NCI-H146 treated with DMSO at 0.1 percent for 48 hours (cell line): ENCODE measurements around the gene MLST8.
"Not testable (repeated sequence)": the region's sequence is repeated elsewhere in the genome, so short reads cannot be mapped to it uniquely, and the experiment has no call there.

Source experiments
- DNase-seq: peaks from one replicate; lab custom pipeline; 2025; ENCODE audit not compliant: unreplicated experiment; lab: John Stamatoyannopoulos, UW

MLST8 gene

DNA sequence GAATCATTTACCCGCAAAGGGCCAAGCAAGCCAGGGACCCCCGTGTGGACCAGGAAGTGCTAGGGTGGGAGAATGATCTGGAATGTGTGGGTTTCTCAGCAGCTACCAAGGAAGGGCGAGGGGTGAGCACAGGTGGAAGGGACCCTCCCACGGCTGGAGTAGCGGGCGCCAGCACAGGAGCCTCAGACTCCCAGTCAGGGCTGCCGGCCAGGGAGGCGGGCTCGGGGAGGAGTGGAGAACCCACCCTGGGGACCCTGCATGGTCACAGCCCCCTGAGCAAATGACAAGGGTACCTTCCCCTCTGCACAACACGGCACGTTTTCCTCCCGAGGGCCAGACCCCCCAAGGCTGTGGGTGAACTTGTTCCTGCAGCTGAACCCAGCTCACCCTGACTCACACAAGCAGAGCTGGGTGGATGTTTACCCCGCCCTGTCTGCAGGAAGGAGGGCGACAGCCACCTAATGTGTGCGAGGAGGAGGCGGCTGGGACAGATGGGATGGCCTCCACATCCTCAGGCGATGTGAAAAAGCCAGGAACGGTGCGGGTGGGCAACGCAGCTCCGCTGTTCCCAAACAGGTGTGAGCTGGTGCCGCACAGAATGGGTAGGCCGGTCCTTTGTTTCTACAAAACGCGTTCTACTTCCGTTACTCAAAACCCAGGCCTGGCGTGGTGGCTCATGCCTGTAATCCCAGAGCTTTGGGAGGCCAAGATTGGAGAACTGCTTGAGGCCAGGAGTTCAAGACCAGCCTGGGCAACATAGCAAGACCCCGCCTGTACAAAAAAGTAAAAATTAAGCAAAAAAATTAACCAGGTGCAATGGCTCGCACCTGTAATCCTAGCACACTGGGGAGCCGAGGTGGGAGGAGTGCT is 39.9 kb downstream of the MLST8 start:
- no peak for DNase-seq

DNA sequence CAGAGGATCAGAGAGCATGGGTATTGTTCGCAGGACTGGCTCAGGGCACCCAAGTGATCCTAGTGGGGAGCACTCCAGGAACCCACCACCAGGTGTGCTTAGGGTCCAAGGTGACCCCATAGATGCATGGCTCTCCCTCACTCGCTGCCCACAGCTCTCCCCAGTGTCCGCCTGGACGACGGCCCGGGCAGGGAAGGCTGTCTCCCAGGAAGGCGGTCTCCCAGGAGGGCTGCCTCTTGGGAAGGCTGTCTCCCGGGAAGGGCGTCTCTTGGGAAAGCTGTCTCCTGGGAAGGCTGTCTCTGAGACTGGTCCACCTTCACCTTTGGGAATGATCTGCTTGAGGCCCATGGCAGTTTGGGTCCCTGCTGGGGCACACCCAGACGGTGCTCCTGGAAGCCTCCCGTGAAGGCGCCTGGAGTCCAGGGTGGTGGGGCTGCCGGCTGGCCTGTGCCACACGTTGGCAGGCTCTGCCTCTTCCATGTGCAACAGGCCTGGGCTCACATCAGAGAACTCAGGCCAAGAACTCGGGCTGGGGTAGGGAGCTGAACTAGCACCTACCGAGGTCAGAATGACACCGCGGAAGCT is 41.1 kb downstream of the MLST8 start:
- DNase-seq, result no peak

DNA sequence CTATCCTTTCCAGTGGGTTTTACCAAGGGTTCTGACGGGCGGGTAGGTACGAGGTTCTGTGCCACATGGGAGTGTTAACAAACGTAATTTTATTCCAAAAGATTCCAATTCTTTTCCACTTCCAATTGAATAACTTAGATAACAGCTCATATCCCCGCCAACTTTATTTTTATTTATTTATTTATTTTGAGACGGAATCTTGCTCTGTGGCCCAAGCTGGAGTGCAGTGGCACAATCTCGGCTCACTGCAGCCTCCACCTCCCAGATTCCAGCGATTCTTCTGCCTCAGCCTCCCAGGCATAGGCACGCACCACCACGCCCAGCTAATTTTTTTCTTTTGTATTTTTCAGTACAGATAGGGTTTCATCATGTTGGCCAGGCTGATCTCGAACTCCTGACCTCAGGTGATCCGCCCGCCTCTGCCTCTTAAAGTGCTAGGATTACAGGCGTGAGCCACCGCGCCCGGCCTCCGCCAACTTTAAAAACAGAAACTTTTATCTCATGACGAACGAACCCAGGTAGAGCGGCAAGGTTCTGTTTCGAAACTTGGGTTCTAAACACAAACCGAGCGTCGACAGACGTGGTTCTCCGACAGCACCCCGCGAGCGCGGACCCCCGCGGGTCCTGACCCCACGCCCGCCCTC is 45.5 kb downstream of the MLST8 start:
- DNase-seq, result peak; percentile 57

DNA sequence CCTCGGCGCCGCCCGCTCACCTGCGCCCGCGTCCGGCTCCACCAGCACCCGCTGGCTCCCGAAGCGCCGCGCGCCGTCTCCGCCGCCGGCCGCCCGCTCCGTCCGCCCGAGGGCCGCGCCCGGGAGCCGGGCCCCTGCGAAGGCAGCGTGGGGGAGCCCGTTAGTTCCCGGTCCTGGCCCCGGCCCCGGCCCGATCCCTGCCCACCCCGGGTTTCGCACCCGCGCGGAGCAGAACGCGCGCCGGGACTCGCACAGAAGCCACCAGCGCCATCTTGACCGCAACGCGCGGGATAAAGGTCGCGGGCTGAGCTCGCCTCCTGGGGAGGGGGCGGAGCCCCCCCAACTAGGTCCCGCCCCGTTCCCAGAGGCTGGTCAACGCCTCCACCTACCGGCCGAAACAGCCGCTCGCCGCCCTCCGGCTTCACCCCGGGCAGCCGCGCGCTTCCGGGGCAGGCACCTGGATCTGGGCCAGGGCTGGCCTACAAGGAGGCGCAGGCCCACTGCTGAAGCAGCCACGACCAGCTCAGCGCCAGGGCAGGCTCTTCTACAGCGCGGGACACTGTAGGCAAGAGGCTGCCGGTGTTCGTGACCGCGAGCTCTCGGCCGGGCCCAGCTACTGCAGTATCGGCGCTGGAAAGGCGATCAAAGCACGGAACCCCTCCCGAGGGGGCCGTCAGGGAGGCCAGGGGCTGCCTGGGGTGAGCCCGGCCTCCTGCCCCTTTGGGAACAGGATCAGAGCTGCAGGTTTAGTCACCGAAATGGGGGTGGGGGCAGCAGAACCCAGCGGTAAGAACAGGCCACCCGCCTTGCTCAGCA is 46.2 kb downstream of the MLST8 start, which contains the start of gene ECI1:
ECI1 (minus strand) TSS at position 292 of the 816 bp plus-strand sequence; CDS start at position 271, 21 bp downstream.
- peak; percentile 83 for DNase-seq

DNA sequence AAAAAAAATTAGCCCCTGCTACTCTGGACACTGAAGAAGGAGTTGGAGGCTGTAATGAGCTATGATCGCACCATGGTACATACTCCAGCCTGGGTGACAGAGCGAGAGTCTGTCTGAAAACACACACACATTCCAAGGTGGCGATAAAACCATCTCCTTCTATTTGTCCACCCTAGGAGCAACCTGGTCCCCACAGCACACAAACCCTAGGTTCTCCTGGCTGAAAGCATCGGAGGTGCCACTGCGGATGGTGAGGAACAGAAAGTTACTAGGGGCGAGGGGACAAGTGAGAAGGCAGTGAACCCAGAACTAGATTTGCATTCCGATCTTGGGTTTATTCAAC is 47.5 kb downstream of the MLST8 start:
- DNase-seq, result no peak

DNA sequence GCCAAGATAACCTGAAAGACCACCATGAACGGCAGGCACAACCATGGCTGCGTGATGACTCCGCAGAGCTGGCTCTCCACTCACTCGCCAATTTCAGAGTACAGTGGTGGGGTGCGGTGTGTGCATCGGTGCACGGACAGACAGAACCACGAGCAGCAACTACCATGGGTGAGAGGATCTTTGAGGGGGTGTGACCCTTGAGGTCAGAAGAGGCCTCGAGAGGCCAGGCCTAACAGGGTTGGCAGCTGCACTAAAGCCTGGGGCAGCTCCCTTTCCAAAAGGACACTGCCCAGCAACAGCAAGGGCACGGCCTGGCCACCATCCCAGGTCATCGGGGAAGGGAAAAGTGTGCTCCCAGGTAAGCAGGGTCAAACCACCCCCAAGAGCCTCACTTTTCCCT is 48.0 kb downstream of the MLST8 start:
- no peak for DNase-seq

DNA sequence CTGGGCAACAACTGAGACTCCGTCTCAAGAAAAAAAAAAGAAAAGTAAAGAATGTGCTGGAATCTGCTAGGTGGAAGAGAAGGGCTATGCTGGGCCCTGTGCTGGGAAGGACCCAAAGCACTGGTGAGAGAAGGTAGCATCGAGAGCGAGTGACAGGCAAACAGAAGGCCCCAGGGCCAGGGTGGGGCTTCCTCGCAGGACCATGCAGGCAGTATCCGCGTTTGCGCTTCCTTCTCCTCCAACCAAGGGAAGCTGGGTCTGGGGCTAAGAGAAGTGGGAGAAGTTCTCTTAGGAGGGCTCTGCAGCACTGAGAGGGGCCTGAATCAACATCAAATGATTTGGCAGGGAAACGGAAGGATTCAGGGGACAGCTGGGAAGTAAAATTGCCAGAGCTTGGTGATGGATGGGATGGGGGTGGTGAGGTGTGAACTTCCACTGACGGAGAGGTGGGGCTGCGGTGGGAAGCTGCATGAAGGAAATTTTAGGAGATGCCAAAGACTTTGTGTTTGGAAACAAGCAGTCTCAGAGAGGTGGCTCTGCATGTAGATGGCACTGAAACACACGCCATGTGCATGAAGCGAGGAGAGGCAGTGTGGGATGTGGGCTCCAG is 51.4 kb downstream of the MLST8 start:
- no peak for DNase-seq

DNA sequence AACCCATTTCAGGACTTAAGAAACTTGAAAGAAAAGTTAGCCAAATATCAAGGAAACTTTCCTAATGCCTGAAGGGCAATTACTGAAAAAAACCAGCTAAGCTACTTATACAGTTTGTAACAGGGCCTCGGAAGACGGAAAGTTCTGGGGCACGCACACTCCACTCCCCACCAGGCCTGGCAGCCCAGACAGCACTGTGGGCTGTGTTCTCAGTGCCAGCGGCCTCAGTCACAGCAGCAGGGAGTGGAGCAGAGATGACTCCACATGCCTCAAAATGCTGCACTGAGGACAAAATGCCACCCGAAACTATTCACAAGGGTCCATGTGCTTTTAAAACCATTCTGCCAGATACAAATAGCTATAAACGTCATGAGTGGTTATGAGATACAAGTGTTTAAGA is 52.5 kb downstream of the MLST8 start:
- DNase-seq, result no peak

DNA sequence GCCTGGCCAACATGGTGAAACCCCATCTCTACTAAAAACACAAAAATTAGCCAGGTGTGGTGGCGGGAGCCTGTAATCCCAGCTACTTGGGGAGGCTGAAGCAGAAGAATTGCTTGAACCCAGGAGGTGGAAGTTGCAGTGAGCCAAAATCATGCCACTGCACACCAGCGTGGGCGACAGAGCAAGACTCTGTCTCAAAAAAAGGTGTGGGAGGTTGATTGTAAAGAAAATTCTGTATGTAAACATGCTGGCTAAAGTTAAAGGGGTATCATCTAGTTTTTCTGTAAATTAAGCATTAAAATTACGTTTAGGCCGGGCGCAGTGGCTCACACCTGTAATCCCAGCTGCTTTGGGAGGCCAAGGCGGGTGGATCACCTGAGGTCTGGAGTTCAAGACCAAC is 53.3 kb downstream of the MLST8 start:
- not testable (repeated sequence) for DNase-seq
